ENCODE measurements around the gene CNEP1R1.
"Not testable (repeated sequence)": the region's sequence is repeated elsewhere in the genome, so short reads cannot be mapped to it uniquely, and the experiment has no call there.

The CNEP1R1 gene, protein sequence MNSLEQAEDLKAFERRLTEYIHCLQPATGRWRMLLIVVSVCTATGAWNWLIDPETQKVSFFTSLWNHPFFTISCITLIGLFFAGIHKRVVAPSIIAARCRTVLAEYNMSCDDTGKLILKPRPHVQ

GRCh38 chr16:50024684-50025536, at the start of gene CNEP1R1:
CNEP1R1 (plus strand) TSS chr16:50025225; CDS start chr16:50025316, 91 bp downstream.
- DNase-seq = peak; percentile 52

- DNase-seq = no peak
Observed at GRCh38 chr16:49977427-49977826, 47.6 kb upstream of the CNEP1R1 start.

DNA sequence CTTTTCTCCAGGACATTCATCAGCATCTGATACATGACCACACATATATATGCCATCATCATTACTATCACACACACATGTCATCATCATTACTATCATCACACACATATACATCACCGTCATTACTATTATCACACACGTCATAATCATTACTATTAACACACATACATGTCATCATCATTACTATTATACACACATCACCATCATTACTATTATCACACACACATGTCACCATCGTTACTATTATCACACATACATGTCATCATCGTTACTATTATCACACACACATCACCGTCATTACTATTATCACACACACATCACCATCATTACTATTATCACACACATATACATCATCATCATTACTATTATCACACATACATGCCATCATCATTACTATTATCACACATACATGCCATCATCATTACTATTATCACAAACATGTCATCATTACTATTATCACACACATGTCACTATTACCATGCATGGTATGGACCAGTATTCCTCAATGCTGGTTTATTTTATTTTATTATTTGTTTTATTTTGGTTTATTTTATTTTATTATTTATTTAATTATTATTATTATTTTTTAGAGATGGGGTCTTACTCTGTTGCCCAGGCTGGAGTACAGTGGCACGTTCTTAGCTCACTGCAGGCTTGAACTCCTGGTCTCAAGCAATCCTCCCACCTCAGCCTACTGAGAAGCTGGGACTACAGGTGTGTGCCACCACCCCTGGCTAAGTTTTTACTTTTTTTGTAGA, 46.3 kb upstream of the CNEP1R1 start:
- DNase-seq = no peak

DNA sequence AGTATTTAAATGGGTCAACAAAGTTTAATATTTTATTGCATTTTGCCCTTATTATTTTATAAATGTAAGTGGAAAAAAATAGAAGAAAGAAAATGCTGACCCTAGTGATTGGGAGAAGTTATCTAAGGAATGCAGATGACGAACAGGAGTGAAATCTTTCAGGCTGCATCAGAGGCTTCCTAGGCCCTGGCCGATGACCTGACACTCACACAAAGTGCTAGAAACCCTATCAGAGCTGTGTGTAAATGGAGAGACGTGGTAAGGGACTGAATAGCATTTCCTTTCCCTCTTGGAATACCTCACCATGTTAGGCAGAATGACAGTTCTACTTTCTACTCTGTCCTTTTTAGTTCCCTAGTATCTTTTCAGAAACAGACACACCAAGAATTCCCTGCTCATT, 44.9 kb upstream of the CNEP1R1 start:
- no peak for DNase-seq

- no peak for DNase-seq
Observed at GRCh38 chr16:49986351-49987124, 38.5 kb upstream of the CNEP1R1 start.

DNA sequence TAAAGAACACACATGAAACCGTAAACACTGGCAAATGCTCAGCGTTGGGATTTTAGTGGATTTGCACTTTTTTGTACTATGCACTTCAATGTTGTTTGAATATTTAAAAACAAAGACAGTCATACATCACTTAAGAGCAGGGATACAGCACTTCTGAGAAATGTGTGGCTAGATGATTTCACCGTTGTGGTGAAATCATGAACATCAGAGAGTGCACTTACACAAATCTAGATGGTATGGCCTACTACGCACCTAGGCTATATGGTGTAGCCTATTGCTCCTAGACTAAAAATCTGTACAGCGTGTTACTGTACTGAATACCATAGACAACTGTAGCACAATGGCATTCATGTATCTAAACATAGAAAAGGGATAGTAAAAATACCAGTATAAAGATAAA, 37.6 kb upstream of the CNEP1R1 start:
- DNase-seq = no peak

DNA sequence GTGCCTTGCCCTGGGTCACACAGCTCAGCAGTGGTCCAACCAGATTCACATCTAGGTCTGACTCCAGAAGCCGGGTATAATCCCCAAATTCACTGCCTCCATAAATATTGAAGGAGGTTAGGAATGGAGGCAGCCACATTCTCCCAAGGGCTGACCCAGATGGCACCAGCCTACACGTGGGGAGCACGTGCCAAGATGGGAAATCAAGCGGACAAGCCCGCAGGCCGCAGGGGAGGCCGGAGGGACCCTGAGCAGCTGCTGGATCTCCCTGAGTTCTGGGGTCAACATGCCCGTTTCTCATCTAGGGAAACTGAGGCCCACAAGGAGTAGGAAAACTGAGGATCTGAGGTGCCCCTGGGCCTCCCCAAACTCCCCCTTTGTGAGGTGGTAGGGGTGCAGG, 32.2 kb upstream of the CNEP1R1 start:
- no peak for DNase-seq

DNA sequence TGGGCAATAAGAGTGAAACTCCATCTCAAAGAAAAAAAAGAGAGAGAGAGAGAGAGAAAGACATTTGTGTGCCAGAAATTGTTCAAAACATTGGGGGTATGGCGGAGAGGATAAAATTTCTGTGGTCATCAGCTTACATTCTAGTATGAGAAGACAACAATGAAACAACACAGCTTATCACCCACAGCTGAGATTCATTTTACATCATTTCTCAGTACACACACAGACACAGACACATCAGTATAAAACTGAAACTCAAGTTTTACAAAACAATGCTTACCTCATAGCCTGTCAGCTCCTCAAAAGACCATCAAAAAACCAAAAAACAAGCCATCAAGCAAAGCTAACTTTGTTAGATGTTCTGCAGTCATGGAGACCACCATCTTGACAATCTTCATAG, 31.4 kb upstream of the CNEP1R1 start:
- no peak for DNase-seq

DNA sequence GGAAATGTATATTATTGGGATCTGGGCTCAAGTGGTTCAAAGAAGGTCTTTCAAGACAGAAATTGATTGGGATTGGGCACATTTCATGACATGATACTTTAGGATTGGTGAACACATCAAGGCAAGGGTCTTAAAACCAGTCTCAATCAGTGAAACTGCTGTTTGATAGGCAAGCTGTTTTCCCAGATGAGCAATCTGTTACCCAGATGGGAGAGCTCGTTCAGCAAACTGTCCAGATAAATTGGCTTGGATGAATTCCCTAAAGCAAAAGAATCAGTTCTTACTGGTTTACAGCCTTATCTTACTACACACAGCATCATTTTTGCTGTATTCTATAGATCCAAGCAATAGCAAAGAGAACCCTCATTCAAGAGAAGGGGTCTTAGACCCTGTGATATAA, 31.0 kb upstream of the CNEP1R1 start:
- no peak for DNase-seq

DNA sequence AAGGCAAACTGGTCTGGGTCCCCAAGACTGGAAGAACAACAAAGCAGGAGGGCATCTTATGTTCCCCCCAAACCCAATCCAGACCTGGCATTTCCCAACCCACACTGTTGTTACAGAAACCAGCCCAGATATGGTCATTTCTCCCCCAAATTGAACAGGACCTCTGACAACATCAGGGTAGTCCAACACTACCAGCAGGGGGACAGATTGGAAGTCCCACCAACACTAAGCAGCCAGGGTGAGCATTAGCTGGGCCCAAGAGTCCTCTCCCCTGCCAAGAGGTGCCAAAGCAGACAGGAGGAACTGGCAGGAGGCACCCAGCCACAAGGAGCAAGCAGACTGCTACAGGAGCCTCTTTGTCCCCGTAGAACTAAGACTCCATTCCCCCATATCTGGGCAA, 29.3 kb upstream of the CNEP1R1 start:
- DNase-seq = no peak

DNA sequence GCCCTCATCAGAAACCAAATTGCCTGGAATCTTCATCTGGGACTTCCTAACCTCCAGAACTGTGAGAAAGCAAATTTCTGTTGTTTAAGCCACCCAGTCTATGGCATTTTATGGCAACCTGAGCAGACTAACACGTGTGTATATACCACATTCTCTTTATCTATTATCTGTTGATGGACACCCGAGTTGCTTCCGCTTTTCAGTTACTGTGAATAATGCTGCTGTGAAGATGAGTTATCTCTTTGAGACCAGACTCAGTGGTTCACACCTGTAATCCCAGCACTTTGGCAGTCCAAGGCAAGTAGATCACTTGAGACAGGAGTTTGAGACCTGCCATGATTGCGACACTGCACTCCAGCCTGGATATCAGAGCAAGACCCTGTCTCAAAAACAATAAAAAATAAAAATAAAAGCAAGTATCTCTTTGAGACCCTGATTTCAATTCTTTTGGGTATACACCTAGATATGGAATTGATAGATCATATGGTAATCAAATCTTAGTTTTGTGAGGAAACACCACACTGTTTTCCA, 27.2 kb upstream of the CNEP1R1 start:
- no peak for DNase-seq

DNA sequence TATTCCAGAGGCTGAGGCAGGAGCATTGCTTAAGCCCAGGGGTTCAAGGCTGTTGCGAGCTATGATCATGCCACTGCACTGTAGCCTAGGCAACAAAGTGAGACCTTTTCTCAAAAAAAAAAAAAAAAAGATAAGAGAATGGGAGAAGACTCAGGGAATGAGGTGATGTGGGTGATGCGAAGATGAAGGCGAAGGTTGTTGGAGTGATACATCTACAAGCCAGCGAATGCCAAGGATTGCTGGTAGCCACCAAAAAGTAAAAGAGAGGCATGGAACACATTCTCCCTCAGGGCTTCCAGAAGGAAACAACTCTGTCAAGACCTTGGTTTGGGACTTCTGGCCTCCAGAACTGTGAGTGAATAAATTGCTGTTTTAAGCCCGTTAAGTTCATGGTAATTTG, 26.0 kb upstream of the CNEP1R1 start:
- DNase-seq = no peak

DNA sequence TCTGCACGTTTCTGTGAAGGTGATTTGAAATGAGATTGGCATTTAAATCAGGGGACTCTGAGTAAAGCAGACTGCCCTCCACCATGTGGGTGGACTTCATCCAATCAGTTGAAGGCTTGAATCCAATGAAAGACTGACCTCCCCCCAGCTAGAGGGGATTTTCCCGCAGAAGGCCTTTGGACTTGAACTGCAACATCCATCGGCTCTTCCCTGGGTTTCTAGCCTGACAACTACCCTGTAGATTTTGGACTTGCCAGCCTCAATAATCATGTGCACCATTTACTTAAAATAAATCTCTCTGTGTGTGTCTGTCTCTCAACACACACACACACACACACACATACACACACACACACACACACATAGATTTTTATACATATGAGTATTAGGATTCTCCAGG, 23.9 kb upstream of the CNEP1R1 start:
- no peak for DNase-seq

DNA sequence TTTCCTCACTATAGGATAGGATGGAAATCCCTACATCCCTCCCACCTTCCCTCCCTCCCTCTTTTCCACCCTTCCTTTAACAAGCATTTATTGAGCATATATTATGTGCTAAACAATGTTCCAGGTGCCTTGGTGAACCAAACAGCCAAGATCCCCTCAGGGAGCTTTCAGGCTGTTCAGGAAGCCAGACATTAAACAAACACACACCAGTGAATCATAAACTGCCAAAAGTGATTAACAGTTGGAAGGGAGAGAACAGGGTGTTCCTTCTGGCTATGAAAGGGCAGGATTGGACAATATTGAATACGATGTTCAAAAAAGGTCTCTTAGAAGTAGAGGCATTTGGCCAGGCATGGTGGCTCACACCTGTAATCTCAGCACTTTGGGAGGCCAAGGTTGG, 22.8 kb upstream of the CNEP1R1 start:
- no peak for DNase-seq

GRCh38 chr16:50004239-50004638, 20.8 kb upstream of the CNEP1R1 start:
- no peak for DNase-seq

GRCh38 chr16:50006964-50007363, 18.1 kb upstream of the CNEP1R1 start:
- no peak for DNase-seq

DNA sequence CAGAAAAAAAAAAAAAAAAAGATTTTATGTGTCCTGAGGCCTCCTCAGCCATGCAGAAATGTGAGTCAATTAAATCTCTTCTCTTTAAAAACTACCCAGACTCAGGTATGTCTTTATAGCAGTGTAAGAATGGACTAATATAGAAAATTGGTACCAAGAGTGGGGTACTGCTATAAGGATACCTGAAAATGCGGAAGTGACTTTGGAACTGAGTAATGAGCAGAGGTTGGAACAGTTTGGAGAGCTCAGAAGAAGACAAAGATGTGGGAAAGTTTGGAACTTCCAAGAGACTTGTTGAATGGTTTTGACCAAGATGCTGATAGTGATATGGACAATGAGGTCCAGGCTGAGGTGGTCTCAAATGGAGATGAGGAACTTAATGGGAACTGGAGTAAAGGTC, 17.3 kb upstream of the CNEP1R1 start:
- no peak for DNase-seq

- DNase-seq = no peak
Observed at GRCh38 chr16:50010212-50010611, 14.8 kb upstream of the CNEP1R1 start.

DNA sequence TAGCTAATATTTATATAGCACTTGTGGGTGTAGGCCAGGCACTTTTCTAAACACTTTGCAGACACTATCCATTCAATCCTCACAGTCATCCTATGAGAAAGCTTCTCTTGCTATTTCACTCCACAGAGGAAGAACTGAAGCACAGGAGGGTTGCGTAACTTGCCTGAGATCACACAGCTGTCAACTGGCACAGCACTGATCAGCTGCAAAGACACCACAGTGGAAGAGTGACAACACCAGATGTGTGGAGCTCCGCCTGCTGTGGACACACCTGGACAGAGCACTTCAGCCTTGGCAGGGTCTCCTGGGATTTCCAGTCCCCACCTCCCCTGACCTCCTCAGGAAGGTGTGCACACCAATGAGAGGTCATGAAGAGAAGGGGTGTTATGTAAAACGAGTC, 13.3 kb upstream of the CNEP1R1 start:
- DNase-seq = no peak

DNA sequence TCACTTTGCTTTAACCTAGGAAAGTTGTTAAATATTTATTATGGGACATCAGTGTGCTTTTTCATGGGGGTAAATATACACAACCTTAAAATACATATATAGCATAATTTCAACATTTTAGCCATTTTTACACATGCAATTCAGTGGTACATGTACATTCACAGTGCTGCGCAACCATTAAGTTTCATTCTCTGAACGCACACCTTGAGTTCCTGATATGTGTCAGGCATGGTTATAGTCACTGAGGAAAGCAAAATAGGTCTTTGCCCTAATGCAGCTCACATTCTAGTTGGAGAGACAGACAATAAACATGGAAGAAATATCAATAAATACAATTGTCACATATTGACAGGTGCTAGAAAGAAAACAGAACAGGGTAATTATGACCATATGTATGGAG, 12.8 kb upstream of the CNEP1R1 start:
- DNase-seq = no peak

GRCh38 chr16:50014211-50014610, 10.8 kb upstream of the CNEP1R1 start:
- not testable (repeated sequence) for DNase-seq

DNA sequence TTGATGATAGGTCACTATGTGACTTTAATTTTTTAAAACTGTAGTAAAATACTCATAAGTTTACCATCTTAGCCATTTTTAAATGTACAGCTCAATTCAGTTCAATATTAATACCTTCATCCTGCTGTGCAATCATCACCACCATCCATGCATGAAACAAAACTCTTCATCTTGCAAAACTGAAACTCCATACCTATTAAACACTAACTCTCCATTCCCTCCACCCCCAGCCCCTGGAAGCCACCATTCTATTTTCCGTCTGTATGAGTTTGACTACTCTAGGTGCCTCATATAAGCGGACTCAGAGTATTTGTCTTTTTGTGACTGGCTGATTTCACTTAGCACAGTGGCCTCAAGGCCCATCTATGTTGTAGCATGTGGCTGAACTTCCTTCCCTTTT, 9.4 kb upstream of the CNEP1R1 start:
- DNase-seq = no peak

GRCh38 chr16:50017553-50017952, 7.5 kb upstream of the CNEP1R1 start:
- DNase-seq = no peak
